SK-N-SH treated with all-trans-retinoic acid at 6 μM for 48 hours (cell line): ENCODE data around the gene ALX4.

Source experiments
- ATAC-seq: fragments of 200-7000 bp; cut with Tn5 transposase; 3 replicates; pipeline ENCODE4 v1.9.1; 2020; ENCODE audit warnings: mild to moderate bottlenecking, moderate library complexity
- ARNTL ChIP-seq: fragments of 450-650 bp; formaldehyde crosslinking; IDR thresholded peaks from 2 replicates; pipeline ENCODE4 v1.5.0; 2020; ENCODE audit warnings: low read depth, mild to moderate bottlenecking, moderate library complexity, borderline replicate concordance
- BACH2 ChIP-seq: fragments of 250-450 bp; sonication (Bioruptor Pico); IDR thresholded peaks from 2 replicates; pipeline ENCODE4 v1.9.0; 2021; ENCODE audit warnings: mild to moderate bottlenecking, borderline replicate concordance
- CSDC2 ChIP-seq: fragments of 250-450 bp; sonication (Bioruptor Pico); IDR thresholded peaks from 2 replicates; pipeline ENCODE4 v1.5.0; 2020; ENCODE audit warnings: mild to moderate bottlenecking, moderate library complexity
- ESRRG ChIP-seq: fragments of 250-450 bp; sonication (Bioruptor Pico); IDR thresholded peaks from 2 replicates; pipeline ENCODE4 v1.6.1; 2021; ENCODE audit warnings: mild to moderate bottlenecking
- GLIS3 ChIP-seq: fragments of 250-450 bp; sonication (Bioruptor Pico); IDR thresholded peaks from 2 replicates; pipeline ENCODE4 v1.5.0; 2020; ENCODE audit warnings: mild to moderate bottlenecking, moderate library complexity
- ISL1 ChIP-seq: fragments of 250-450 bp; sonication (Bioruptor Pico); IDR thresholded peaks from 2 replicates; pipeline ENCODE4 v2.1.2; 2022; ENCODE audit warnings: mild to moderate bottlenecking, moderate library complexity
- OSR1 ChIP-seq: fragments of 250-450 bp; sonication (Bioruptor Pico); IDR thresholded peaks from 2 replicates; pipeline ENCODE4 v1.8.0; 2022; ENCODE audit warnings: moderate library complexity, mild to moderate bottlenecking, inconsistent platforms
- RARB ChIP-seq: fragments of 250-450 bp; sonication (Bioruptor Pico); IDR thresholded peaks from 2 replicates; pipeline ENCODE4 v1.8.0; 2021; ENCODE audit warnings: mild to moderate bottlenecking, moderate library complexity
- SNAI2 ChIP-seq: fragments of 250-450 bp; sonication (Bioruptor Pico); IDR thresholded peaks from 2 replicates; pipeline ENCODE4 v1.5.0; 2020; ENCODE audit warnings: mild to moderate bottlenecking, moderate library complexity
- TCF4 ChIP-seq: fragments of 250-450 bp; sonication (Bioruptor Pico); IDR thresholded peaks from 2 replicates; pipeline ENCODE4 v1.8.0; 2021; ENCODE audit warnings: mild to moderate bottlenecking, moderate library complexity, borderline replicate concordance
- TOX ChIP-seq: fragments of 250-450 bp; sonication (Bioruptor Pico); IDR thresholded peaks from 2 replicates; pipeline ENCODE4 v1.8.0; 2021; ENCODE audit warnings: mild to moderate bottlenecking, moderate library complexity, borderline replicate concordance
- ZC3H10 ChIP-seq: fragments of 250-450 bp; sonication (Bioruptor Pico); IDR thresholded peaks from 2 replicates; pipeline ENCODE4 v1.5.1; 2021; ENCODE audit warnings: mild to moderate bottlenecking, moderate library complexity
- ZFP30 ChIP-seq: fragments of 450-650 bp; formaldehyde crosslinking; IDR thresholded peaks from 2 replicates; pipeline ENCODE4 v1.5.0; 2022; ENCODE audit warnings: mild to moderate bottlenecking, moderate library complexity
- ZNF565 ChIP-seq: fragments of 450-650 bp; formaldehyde crosslinking; conservative IDR thresholded peaks from 2 replicates; pipeline ENCODE4 v1.5.0; 2020; ENCODE audit warnings: low read depth, mild to moderate bottlenecking, moderate library complexity
- TF ChIP-seq, protein P1 (sequence below): fragments of 250-450 bp; sonication (Bioruptor Pico); IDR thresholded peaks from 2 replicates; pipeline ENCODE4 v1.5.1; 2021; ENCODE audit warnings: mild to moderate bottlenecking, moderate library complexity
- TF ChIP-seq, protein P2 (sequence below): fragments of 250-450 bp; sonication (Bioruptor Pico); IDR thresholded peaks from 2 replicates; pipeline ENCODE4 v1.5.1; 2020; ENCODE audit warnings: low read depth, mild to moderate bottlenecking, moderate library complexity
- TF ChIP-seq, protein P3 (sequence below): fragments of 250-450 bp; sonication (Bioruptor Pico); IDR thresholded peaks from 2 replicates; pipeline ENCODE4 v1.8.0; 2021; ENCODE audit warnings: low read depth, mild to moderate bottlenecking, moderate library complexity, borderline replicate concordance
- TF ChIP-seq, protein P4 (sequence below): fragments of 250-450 bp; sonication (Bioruptor Pico); IDR thresholded peaks from 2 replicates; pipeline ENCODE4 v1.5.0; 2020; ENCODE audit warnings: mild to moderate bottlenecking, moderate library complexity

The ALX4 gene

DNA sequence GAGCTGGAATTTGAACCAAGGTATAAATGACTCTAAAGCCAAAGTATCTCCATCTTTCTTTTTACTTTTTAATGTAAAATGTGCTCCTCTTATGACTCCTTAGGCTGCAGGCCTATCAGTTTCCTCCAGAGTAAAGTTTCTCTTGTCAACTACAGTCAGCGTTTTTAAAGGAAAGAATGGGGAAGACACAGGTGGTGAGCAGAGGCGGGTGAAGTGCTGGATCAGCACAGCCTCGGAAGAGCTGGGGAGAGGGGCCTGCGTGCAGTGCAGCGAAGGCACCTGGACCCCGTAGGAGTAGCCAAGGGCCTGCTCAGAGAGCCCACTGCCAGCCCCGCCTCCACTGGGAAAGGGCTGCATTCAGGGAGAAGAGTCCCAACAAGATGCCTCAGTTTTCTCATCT, 48.8 kb upstream of the ALX4 start:
- no peak for ATAC-seq
- no peak for TF ChIP-seq ZFP30 (CRISPR knock-in tag)
- TF ChIP-seq CSDC2 (CRISPR knock-in tag): no peak
- TF ChIP-seq TCF4 (CRISPR knock-in tag): no peak
- TF ChIP-seq ZNF565 (CRISPR knock-in tag): no peak
- TF ChIP-seq ISL1 (CRISPR knock-in tag): no peak
- TF ChIP-seq ARNTL (CRISPR knock-in tag): no peak
- no peak for TF ChIP-seq SNAI2 (CRISPR knock-in tag)
- TF ChIP-seq, protein P1, sequence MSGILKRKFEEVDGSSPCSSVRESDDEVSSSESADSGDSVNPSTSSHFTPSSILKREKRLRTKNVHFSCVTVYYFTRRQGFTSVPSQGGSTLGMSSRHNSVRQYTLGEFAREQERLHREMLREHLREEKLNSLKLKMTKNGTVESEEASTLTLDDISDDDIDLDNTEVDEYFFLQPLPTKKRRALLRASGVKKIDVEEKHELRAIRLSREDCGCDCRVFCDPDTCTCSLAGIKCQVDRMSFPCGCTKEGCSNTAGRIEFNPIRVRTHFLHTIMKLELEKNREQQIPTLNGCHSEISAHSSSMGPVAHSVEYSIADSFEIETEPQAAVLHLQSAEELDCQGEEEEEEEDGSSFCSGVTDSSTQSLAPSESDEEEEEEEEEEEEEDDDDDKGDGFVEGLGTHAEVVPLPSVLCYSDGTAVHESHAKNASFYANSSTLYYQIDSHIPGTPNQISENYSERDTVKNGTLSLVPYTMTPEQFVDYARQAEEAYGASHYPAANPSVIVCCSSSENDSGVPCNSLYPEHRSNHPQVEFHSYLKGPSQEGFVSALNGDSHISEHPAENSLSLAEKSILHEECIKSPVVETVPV (CRISPR knock-in tag): no peak
- TF ChIP-seq, all 23 proteins: peak for 0

DNA sequence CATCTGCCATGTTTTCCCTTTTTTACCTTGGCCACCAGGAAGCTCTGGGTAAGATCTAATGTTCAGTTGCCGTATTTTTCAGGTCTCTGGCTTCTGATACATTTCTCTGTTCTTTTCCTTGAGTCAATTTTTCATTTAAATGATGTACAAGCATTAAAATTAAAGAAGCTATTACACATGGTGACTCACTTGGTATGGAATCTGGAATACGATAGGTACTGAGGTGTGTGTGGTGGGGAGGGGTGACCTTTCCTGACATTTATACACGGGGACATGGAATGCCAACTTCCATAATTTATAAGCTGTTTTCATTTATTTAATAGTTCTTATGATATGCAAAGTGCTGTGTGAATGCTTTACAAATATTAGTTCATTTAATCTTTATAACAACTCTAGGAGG, 47.8 kb upstream of the ALX4 start:
- no peak for ATAC-seq
- TF ChIP-seq SNAI2 (CRISPR knock-in tag) (no peak), BACH2 (CRISPR knock-in tag) (no peak), ISL1 (CRISPR knock-in tag) (no peak), TOX (CRISPR knock-in tag) (no peak)
- TF ChIP-seq, protein P2, sequence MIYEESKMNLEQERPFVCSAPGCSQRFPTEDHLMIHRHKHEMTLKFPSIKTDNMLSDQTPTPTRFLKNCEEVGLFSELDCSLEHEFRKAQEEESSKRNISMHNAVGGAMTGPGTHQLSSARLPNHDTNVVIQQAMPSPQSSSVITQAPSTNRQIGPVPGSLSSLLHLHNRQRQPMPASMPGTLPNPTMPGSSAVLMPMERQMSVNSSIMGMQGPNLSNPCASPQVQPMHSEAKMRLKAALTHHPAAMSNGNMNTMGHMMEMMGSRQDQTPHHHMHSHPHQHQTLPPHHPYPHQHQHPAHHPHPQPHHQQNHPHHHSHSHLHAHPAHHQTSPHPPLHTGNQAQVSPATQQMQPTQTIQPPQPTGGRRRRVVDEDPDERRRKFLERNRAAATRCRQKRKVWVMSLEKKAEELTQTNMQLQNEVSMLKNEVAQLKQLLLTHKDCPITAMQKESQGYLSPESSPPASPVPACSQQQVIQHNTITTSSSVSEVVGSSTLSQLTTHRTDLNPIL: no peak
- TF ChIP-seq, protein P3, sequence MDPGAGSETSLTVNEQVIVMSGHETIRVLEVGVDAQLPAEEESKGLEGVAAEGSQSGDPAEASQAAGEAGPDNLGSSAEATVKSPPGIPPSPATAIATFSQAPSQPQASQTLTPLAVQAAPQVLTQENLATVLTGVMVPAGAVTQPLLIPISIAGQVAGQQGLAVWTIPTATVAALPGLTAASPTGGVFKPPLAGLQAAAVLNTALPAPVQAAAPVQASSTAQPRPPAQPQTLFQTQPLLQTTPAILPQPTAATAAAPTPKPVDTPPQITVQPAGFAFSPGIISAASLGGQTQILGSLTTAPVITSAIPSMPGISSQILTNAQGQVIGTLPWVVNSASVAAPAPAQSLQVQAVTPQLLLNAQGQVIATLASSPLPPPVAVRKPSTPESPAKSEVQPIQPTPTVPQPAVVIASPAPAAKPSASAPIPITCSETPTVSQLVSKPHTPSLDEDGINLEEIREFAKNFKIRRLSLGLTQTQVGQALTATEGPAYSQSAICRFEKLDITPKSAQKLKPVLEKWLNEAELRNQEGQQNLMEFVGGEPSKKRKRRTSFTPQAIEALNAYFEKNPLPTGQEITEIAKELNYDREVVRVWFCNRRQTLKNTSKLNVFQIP (CRISPR knock-in tag): no peak
- TF ChIP-seq, protein P1 (CRISPR knock-in tag): no peak
- TF ChIP-seq, all 23 proteins: peak for 0

DNA sequence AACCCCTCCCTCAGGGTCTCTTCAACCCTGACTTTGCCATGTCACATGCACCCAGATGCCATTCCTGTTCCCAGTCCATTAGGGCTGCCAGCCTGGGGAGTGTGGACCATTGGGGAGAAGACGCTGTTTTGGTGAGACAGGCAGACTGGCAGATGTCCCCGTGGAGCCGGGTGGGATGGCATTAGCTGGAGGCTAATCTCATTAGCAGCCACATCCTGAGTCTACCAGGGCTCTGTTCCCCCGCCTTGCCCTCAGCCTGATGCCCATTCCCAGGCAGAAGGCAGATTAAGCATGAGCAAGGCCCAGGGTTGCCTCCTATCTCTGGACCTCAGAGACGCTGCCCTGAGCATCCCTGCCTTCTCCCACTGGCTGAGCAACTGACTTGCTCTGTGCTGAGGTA, 46.4 kb upstream of the ALX4 start:
- TF ChIP-seq ISL1 (CRISPR knock-in tag): no peak
- no peak for TF ChIP-seq OSR1 (CRISPR knock-in tag)
- no peak for TF ChIP-seq CSDC2 (CRISPR knock-in tag)
- TF ChIP-seq GLIS3 (CRISPR knock-in tag): no peak
- no peak for TF ChIP-seq ARNTL (CRISPR knock-in tag)
- no peak for TF ChIP-seq ESRRG (CRISPR knock-in tag)
- TF ChIP-seq, protein P4, sequence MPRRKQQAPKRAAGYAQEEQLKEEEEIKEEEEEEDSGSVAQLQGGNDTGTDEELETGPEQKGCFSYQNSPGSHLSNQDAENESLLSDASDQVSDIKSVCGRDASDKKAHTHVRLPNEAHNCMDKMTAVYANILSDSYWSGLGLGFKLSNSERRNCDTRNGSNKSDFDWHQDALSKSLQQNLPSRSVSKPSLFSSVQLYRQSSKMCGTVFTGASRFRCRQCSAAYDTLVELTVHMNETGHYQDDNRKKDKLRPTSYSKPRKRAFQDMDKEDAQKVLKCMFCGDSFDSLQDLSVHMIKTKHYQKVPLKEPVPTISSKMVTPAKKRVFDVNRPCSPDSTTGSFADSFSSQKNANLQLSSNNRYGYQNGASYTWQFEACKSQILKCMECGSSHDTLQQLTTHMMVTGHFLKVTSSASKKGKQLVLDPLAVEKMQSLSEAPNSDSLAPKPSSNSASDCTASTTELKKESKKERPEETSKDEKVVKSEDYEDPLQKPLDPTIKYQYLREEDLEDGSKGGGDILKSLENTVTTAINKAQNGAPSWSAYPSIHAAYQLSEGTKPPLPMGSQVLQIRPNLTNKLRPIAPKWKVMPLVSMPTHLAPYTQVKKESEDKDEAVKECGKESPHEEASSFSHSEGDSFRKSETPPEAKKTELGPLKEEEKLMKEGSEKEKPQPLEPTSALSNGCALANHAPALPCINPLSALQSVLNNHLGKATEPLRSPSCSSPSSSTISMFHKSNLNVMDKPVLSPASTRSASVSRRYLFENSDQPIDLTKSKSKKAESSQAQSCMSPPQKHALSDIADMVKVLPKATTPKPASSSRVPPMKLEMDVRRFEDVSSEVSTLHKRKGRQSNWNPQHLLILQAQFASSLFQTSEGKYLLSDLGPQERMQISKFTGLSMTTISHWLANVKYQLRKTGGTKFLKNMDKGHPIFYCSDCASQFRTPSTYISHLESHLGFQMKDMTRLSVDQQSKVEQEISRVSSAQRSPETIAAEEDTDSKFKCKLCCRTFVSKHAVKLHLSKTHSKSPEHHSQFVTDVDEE (CRISPR knock-in tag): no peak
- TF ChIP-seq RARB (CRISPR knock-in tag): no peak
- TF ChIP-seq, protein P1 (CRISPR knock-in tag): no peak
- TF ChIP-seq SNAI2 (CRISPR knock-in tag): no peak
- TF ChIP-seq, protein P3 (CRISPR knock-in tag): no peak
- no peak for TF ChIP-seq ZC3H10 (CRISPR knock-in tag)
- TF ChIP-seq TOX (CRISPR knock-in tag): no peak
- ATAC-seq: no peak
